Measurements from ENCODE around the gene MAPK8. TPM values are rescaled to one million over a fixed set of nuclear protein-coding genes. Genes with fewer than 3 reads are reported as not detected.

Gene MAPK8
- total RNA-seq, 1 experiment from 2014 or later, result 55.7 TPM

GRCh38 chr10:48454302-48455054 is 148.0 kb downstream of the MAPK8 start:
- TF ChIP-seq CTCF (IDR thresholded peaks at IDR 0.05; ENCODE audit: unreplicated experiment), result no peak
- Mint-ChIP-seq H3K9me3 (ENCODE audit: low read depth, unreplicated experiment) (no peaks in the 10 kb centered on the region), H3K4me1 (ENCODE audit: low read depth, unreplicated experiment) (no peaks in the 10 kb centered on the region), H3K4me3 (ENCODE audit: low read depth, unreplicated experiment) (no peak overlapping the region), H3K36me3 (ENCODE audit: insufficient read depth, unreplicated experiment) (no peaks in the 10 kb centered on the region), H3K27me3 (ENCODE audit: unreplicated experiment) (no peaks in the 10 kb centered on the region), H3K27ac (ENCODE audit: unreplicated experiment) (no peak overlapping the region)
- no peak for DNase-seq
- intact Hi-C loops (cut with micrococcal nuclease; ENCODE audit: unreplicated experiment), result no loop called here
- no TSS peak for BruUV-seq (replicated peaks)
- CTCF ChIA-PET, result interaction anchor here (1.2 kb wide), 1 partner anchor 10 kb away, joined by 7 read pairs; no protein-coding TSS in a partner anchor

GRCh38 chr10:48455055-48455391 is 148.5 kb downstream of the MAPK8 start:
- no peak overlapping the region for H3K27ac Mint-ChIP-seq (ENCODE audit: unreplicated experiment)
- no TSS peak for BruUV-seq (replicated peaks)
- DNase-seq, result no peak
- H3K4me1 Mint-ChIP-seq (ENCODE audit: low read depth, unreplicated experiment), result no peaks in the 10 kb centered on the region
- intact Hi-C loops (cut with micrococcal nuclease; ENCODE audit: unreplicated experiment), result no loop called here
- CTCF ChIA-PET, result no interaction called here
- peaks cover 2% of the 10 kb centered on the region for H3K27me3 Mint-ChIP-seq (ENCODE audit: unreplicated experiment)
- TF ChIP-seq CTCF (IDR thresholded peaks at IDR 0.05; ENCODE audit: unreplicated experiment), result no peak
- no peaks in the 10 kb centered on the region for H3K36me3 Mint-ChIP-seq (ENCODE audit: insufficient read depth, unreplicated experiment)
- H3K9me3 Mint-ChIP-seq (ENCODE audit: low read depth, unreplicated experiment), result no peaks in the 10 kb centered on the region
- no peak overlapping the region for H3K4me3 Mint-ChIP-seq (ENCODE audit: low read depth, unreplicated experiment)

- TF ChIP-seq CTCF (IDR thresholded peaks at IDR 0.05; ENCODE audit: unreplicated experiment), result no peak
- no peak for DNase-seq
- Mint-ChIP-seq H3K27me3 (ENCODE audit: unreplicated experiment) (peaks cover 8% of the 10 kb centered on the region), H3K36me3 (ENCODE audit: insufficient read depth, unreplicated experiment) (no peaks in the 10 kb centered on the region), H3K27ac (ENCODE audit: unreplicated experiment) (no peak overlapping the region), H3K9me3 (ENCODE audit: low read depth, unreplicated experiment) (no peaks in the 10 kb centered on the region), H3K4me1 (ENCODE audit: low read depth, unreplicated experiment) (no peaks in the 10 kb centered on the region), H3K4me3 (ENCODE audit: low read depth, unreplicated experiment) (no peak overlapping the region)
- intact Hi-C loops (cut with micrococcal nuclease; ENCODE audit: unreplicated experiment), result no loop called here
- BruUV-seq (replicated peaks), result no TSS peak
- CTCF ChIA-PET, result no interaction called here
Observed at GRCh38 chr10:48455392-48456151, 149.1 kb downstream of the MAPK8 start.

- Mint-ChIP-seq H3K4me3 (ENCODE audit: low read depth, unreplicated experiment) (no peak overlapping the region), H3K27me3 (ENCODE audit: unreplicated experiment) (peaks cover 12% of the 10 kb centered on the region), H3K4me1 (ENCODE audit: low read depth, unreplicated experiment) (no peaks in the 10 kb centered on the region), H3K27ac (ENCODE audit: unreplicated experiment) (no peak overlapping the region), H3K9me3 (ENCODE audit: low read depth, unreplicated experiment) (no peaks in the 10 kb centered on the region), H3K36me3 (ENCODE audit: insufficient read depth, unreplicated experiment) (no peaks in the 10 kb centered on the region)
- no peak for DNase-seq
- TF ChIP-seq CTCF (IDR thresholded peaks at IDR 0.05; ENCODE audit: unreplicated experiment), result no peak
- intact Hi-C loops (cut with micrococcal nuclease; ENCODE audit: unreplicated experiment), result no loop called here
- no TSS peak for BruUV-seq (replicated peaks)
- CTCF ChIA-PET, result interaction anchor here (0.6 kb wide), 1 partner anchor 16 kb away, joined by 3 read pairs; no protein-coding TSS in a partner anchor
Observed at GRCh38 chr10:48456361-48456804, 149.9 kb downstream of the MAPK8 start.
